D721Med (cell line): ENCODE measurements around the gene IMMP2L.

Experiments used
- DNase-seq: peaks from one replicate; pipeline ENCODE4 v3.0.0; 2011; ENCODE audit warnings: low spot score; ENCODE audit not compliant: insufficient read length
- FAIRE-seq: peaks from 2 replicates; lab custom pipeline; 2011; peaks lifted over from hg19 to GRCh38; lab: Jason Lieb, UNC
- CTCF ChIP-seq: IDR thresholded peaks from 2 replicates; pipeline ENCODE4 v1.5.1; 2012; ENCODE audit warnings: mild to moderate bottlenecking, control low read depth; ENCODE audit not compliant: insufficient read depth; ENCODE audit errors: missing control alignments

The IMMP2L gene

GRCh38 chr7:111047595-111047994, 514.7 kb downstream of the IMMP2L start:
- DNase-seq = no peak
- FAIRE-seq = no peak
- no peak for TF ChIP-seq CTCF

- FAIRE-seq (no peak), DNase-seq (no peak)
- no peak for TF ChIP-seq CTCF
Measured at GRCh38 chr7:111045449-111045848, 516.8 kb downstream of the IMMP2L start.

- TF ChIP-seq CTCF = no peak
- DNase-seq (no peak), FAIRE-seq (no peak)
Measured at GRCh38 chr7:111043561-111043960, 518.7 kb downstream of the IMMP2L start.

- DNase-seq = no peak
- no peak for TF ChIP-seq CTCF
- FAIRE-seq = no peak
Measured at GRCh38 chr7:111042842-111043241, 519.5 kb downstream of the IMMP2L start.

- no peak for TF ChIP-seq CTCF
- no peak for FAIRE-seq
- no peak for DNase-seq
Measured at GRCh38 chr7:111041577-111041976, 520.7 kb downstream of the IMMP2L start.

- no peak for FAIRE-seq
- no peak for DNase-seq
- no peak for TF ChIP-seq CTCF
Measured at GRCh38 chr7:111038185-111038584, 524.1 kb downstream of the IMMP2L start.

GRCh38 chr7:111031916-111032315, 530.4 kb downstream of the IMMP2L start:
- no peak for TF ChIP-seq CTCF
- DNase-seq (no peak), FAIRE-seq (no peak)
